DMS114 treated with DMSO at 0.1 percent for 48 hours (cell line): ENCODE measurements around the gene GAPVD1.
A peak's percentile ranks its signal among the peaks of the same experiment; 100 is the strongest.
"Not testable (repeated sequence)": the region's sequence is repeated elsewhere in the genome, so short reads cannot be mapped to it uniquely, and the experiment has no call there.

Source experiments
- DNase-seq: peaks from one replicate; lab custom pipeline; 2025; ENCODE audit not compliant: unreplicated experiment; lab: John Stamatoyannopoulos, UW

The GAPVD1 gene

GRCh38 chr9:125243792-125244260 lies 17.8 kb upstream of the GAPVD1 start:
- DNase-seq: no peak

GRCh38 chr9:125246261-125246667 lies 15.4 kb upstream of the GAPVD1 start:
- no peak for DNase-seq

GRCh38 chr9:125254231-125254630 lies 7.4 kb upstream of the GAPVD1 start:
- no peak for DNase-seq

DNA sequence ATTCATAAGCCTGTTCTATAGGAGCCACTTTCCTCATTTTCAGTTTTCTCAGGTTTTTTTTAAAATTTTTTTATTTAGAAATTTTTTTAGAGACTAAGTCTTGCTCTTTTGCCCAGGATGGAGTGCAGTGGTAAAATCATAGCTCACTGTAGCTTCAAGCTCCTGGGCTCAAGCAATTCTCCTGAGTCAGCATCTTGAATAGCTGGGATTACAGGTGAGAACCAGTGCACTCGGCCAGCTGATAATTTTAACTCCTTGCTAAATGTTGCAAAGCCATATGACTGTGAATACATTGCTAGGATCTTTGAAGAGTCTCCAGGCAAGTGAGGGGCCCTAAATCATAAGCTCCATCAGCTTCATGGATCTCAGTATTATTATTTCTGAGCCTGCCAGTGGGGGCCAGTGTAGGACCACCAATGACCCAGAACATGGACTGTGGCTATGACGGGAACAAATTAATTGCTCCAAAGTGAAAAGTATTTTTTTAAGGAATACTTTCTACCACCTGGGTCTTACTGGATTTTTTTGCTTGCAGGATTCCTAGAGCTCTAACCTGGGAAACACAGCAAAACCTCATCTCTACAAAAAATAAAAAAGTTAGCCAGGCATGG lies 5.7 kb upstream of the GAPVD1 start:
- DNase-seq: peak; percentile 21

DNA sequence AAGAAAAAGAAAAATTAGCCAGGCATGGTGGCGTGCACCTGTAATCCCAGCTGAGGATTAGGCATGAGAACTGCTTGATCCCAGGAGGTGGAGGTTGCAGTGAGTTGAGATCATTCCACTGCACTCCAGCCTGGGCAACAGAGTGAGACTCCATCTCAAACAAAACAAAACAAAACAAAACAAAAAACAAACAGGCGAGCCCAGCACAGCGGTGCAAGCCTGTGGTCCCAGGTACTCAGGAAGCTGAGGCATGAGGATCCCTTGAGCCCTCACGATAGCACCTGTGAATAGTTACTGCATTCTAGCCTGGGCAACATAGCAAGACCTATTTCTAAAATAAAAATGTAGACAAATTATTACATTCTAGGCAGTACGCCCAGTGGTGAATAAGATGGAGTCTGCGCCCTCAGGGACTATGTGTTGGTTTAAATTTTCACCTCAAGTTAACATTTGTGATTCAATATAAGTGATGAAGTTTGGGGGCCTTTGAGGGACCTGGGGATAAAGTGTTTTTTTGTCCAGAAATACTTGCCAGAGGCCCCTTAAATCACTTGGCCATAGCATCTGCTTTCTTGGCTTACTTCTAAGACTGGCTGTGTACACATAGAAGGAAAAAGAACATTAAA lies 3.4 kb upstream of the GAPVD1 start:
- DNase-seq: no peak

GRCh38 chr9:125258832-125259534 lies 2.6 kb upstream of the GAPVD1 start:
- DNase-seq: no peak

DNA sequence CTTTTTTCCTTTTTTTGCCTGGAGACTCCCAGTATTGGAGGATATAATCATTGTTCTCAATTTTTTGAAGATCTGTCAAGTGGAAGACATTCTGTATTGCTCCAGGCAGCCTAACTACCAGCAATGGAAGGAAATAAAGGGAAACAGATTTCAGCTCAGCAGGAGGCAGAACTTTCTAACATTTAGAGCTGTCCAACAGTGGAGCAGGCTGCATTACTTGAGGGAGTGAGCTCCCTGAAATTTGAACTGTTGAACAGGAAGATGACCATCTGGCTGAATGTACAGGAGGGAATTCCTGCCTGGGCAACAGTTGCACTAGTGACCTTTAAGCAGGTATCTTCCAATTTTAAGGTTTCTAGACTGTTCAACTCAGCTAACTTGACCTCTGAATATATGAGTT lies 1.1 kb upstream of the GAPVD1 start:
- no peak for DNase-seq

DNA sequence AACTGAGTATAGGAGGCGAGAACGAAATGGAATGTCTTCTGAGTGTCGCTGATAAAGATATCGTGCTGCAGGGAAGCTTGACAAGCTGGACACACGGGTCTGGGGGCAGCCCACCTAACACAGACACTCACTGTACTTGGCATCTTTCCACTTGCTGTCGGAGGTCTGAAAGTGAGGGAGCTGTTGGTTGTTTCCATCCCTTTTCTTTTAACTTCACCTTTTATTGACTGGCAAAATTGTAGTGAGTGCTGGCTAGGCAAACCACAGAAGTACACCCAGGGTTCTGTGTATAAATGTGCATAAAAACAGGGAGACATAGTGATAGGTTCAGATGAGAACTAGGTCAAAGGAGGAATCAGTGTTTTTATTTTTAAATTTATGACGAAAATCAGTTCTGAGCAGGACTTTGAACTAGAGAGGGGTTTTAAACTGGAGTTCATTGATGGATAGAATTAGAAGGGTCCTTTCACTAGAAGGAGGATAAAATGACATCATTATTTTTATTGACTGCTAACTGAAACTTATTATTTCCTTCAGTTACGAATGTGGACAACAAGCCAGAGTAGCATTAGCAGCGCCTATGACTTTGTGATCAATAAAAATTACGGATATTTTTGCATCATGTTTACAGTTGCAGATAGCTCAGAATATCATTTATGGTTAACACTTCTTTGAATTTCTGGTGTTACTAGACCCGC lies 817 bp downstream of the GAPVD1 start:
- no peak for DNase-seq

DNA sequence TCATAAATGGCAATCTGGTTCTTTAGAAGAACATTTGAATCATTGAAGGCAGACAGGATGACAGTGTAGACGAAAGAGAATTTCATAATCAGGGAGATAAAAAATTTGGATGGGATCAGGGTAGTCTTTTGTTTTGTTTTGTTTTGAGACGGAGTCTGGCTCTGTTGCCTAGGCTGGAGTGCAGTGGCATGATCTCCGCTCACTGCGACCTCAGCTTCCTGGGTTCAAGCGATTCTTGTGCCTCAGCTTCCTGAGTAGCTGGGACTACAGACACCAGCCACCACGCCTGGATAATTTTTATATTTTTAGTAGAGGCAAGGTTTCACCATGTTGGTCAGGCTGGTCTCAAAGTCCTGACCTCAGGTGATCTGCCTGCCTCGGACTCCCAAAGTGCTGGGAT lies 2.4 kb downstream of the GAPVD1 start:
- DNase-seq: not testable (repeated sequence)

- no peak for DNase-seq
Observed at GRCh38 chr9:125268394-125269013, 6.9 kb downstream of the GAPVD1 start.

GRCh38 chr9:125269014-125269397 lies 7.4 kb downstream of the GAPVD1 start:
- no peak for DNase-seq

DNA sequence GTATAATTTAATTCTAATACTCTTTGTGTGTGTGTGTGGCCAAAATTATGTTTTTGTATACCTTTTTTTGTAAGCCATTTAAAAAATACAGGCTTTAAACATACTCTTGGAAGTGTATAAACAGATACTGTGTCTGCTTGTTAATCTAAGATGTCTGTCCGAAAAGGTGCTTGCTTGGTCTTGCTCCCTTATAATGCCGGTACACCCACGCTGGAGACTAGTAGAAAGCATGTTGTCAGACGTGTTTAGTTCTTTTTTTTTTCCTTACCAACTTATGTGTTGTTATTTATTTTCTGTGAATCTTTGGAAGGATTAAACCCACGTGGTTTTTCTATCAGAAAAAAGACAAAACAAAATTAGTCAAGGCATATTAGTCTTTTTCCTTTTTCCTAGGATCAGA lies 9.5 kb downstream of the GAPVD1 start:
- DNase-seq: no peak

DNA sequence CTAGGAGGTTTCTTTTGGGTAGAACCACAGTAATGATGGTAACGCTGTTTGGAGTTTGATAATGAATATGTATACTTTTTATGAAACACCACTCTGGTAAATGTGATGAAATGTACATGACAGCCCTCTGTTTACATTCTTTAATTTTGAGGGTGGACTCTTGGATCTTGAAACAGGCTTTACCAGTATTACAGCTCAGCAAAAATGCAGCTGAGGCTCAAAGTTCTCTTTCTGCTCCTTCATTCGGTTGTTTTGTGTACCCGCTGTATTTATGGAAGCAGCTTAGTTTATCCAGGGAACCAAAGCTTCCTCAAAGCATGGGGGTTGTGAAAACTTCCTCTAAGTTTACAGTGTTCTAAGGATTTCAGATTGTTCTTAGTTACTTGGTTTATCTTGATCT lies 11.1 kb downstream of the GAPVD1 start:
- no peak for DNase-seq

DNA sequence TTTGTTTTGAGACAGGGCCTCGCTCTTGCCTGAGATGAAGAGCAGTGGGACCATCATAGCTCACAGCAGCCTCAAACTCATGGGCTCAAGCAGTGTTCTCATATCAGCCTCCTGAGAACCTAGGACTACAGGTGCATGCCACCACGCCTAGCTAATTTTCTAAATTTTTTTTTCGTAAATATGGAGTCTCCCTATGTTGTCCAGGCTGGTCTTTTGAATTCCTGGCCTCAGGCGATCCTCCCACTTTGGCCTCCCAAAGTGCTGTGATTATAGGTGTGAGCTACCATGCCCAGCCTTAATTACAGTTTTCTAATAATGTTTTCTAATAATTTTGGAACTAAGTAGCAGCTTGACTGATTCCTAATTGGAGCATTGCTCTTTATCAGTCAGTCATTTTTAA lies 15.1 kb downstream of the GAPVD1 start:
- DNase-seq: no peak

GRCh38 chr9:125277411-125277810 lies 15.8 kb downstream of the GAPVD1 start:
- no peak for DNase-seq

- DNase-seq: no peak
Observed at GRCh38 chr9:125280945-125281344, 19.3 kb downstream of the GAPVD1 start.

GRCh38 chr9:125284855-125285254 lies 23.2 kb downstream of the GAPVD1 start:
- DNase-seq: no peak

GRCh38 chr9:125286935-125287433 lies 25.4 kb downstream of the GAPVD1 start:
- DNase-seq: not testable (repeated sequence)

- DNase-seq: no peak
Observed at GRCh38 chr9:125293134-125293533, 31.5 kb downstream of the GAPVD1 start.

GRCh38 chr9:125295657-125296056 lies 34.0 kb downstream of the GAPVD1 start:
- no peak for DNase-seq

GRCh38 chr9:125296843-125297372 lies 35.3 kb downstream of the GAPVD1 start:
- no peak for DNase-seq
